Esophagus muscularis mucosa (tissue), 4 donors: ENCODE results near the gene TM6SF1. TPM values are rescaled to one million over a fixed set of nuclear protein-coding genes. Genes with fewer than 3 reads are reported as not detected.

ENCODE experiments used
- DNase-seq: peaks from one replicate; pipeline ENCODE4 v3.0.0-alpha.2; 2017; ENCODE audit errors: extremely low spot score
- H3K27ac ChIP-seq, 4 donors: fragments of 200-600 bp; sonication (generic); replicated peaks in 1 of 4; 1 replicate in 3 of 4; 2 replicates in 1 of 4; pipeline ENCODE4 v1.5.1; 2016 to 2019; ENCODE audit warnings: mild to moderate bottlenecking in 1 of 4
- H3K27me3 ChIP-seq, 4 donors: fragments of 200-600 bp; sonication (generic); one replicate each; pipeline versions ENCODE4 v1.5.1 to v1.6.0; 2016 to 2019
- H3K36me3 ChIP-seq, 4 donors: fragments of 200-600 bp; sonication (generic); one replicate each; pipeline ENCODE4 v1.5.1; 2016 to 2019
- H3K4me1 ChIP-seq, 4 donors: fragments of 200-600 bp; sonication (generic); one replicate each; pipeline ENCODE4 v1.5.1; 2016 to 2019
- H3K4me3 ChIP-seq, 4 donors: fragments of 200-600 bp; sonication (generic); 1 replicate in 2 of 4; 2 replicates in 2 of 4; pipeline ENCODE4 v1.5.1; 2016 to 2019; ENCODE audit warnings: mild to moderate bottlenecking in 4 of 4, moderate library complexity in 1 of 4
- H3K9me3 ChIP-seq, 4 donors: fragments of 200-600 bp; sonication (generic); 1 replicate in 3 of 4; 2 replicates in 1 of 4; pipeline ENCODE4 v1.5.1; 2016 to 2019
- CTCF ChIP-seq, 3 experiments: fragments of 200-600 bp in 2 of 3; fragments of 450-650 bp in 1 of 3; sonication (generic) in 2 of 3; IDR thresholded peaks; one replicate each; pipeline ENCODE4 v1.5.1; 2017 to 2019; ENCODE audit warnings: antibody characterized with exemption in 3 of 3, mild to moderate bottlenecking in 2 of 3, moderate library complexity in 1 of 3
- EP300 ChIP-seq: sonication (generic); formaldehyde crosslinking; IDR thresholded peaks from one replicate; pipeline ENCODE4 v1.6.1; 2017; ENCODE audit warnings: antibody characterized with exemption
- POLR2A ChIP-seq: fragments of 450-650 bp; IDR thresholded peaks from one replicate; pipeline ENCODE4 v1.6.1; 2017; ENCODE audit warnings: antibody characterized with exemption, moderate library complexity, mild to moderate bottlenecking, low read depth
- POLR2AphosphoS5 ChIP-seq, 2 donors: sonication (generic); formaldehyde crosslinking; IDR thresholded peaks; one replicate each; pipeline ENCODE4 v1.6.1; 2017; ENCODE audit warnings: antibody characterized with exemption in 2 of 2
- WGBS: methylation state at CpG from one replicate; pipeline ENCODE4 v1.1.5; 2018; 5-methylcytosine and 5-hydroxymethylcytosine counted together
- intact Hi-C: fragments of 100-400 bp; cut with DNase I; formaldehyde crosslinking; loops from one replicate; pipeline ENCODE4 v1.15.1; 2023
- total RNA-seq, 4 donors: library from RNA; depleted of rRNA; stranded (reverse); fragments of >200 nt; gene quantifications; one replicate each; pipeline versions ENCODE4 v1.1.0 to v1.2.1, GENCODE V29; 2016

The TM6SF1 gene
- total RNA-seq, 4 donors from 2014 or later, result 5.8 to 7.8 (median 6.6) TPM

- peak; percentile 72 for DNase-seq
- Histone ChIP-seq H3K27ac (no peak overlapping the region), H3K36me3 (peaks cover 0 to 29% (median 9%) of the 10 kb centered on the region in 4 donors), H3K4me1 (peaks cover 0 to 12% (median 6%) of the 10 kb centered on the region in 4 donors), H3K4me3 (no peak overlapping the region), H3K27me3 (no peaks in the 10 kb centered on the region), H3K9me3 (no peaks in the 10 kb centered on the region)
- intact Hi-C loops, result no loop called here
- 83% methylated on average over 6 of the region's 6 CpGs for WGBS
- TF ChIP-seq CTCF (IDR thresholded peaks at IDR 0.05), result no peak
Measured at GRCh38 chr15:83118291-83118827, 10.9 kb downstream of the TM6SF1 start.

- Histone ChIP-seq H3K27me3 (no peaks in the 10 kb centered on the region), H3K4me1 (peaks cover 0 to 6% (median 1%) of the 10 kb centered on the region in 4 donors), H3K27ac (no peak overlapping the region), H3K9me3 (no peaks in the 10 kb centered on the region), H3K36me3 (peaks cover 0 to 27% (median 5%) of the 10 kb centered on the region in 4 donors), H3K4me3 (no peak overlapping the region)
- TF ChIP-seq EP300 (no peak), CTCF (IDR thresholded peaks at IDR 0.05) (no peak)
- intact Hi-C loops, result no loop called here
- peak; percentile 34 for DNase-seq
- 95% methylated on average over 4 of the region's 4 CpGs for WGBS
Measured at GRCh38 chr15:83118968-83119367, 11.5 kb downstream of the TM6SF1 start.

- intact Hi-C loops, result no loop called here
- DNase-seq, result peak; percentile 87
- WGBS, result 90% methylated on average over 9 of the region's 9 CpGs
Measured at GRCh38 chr15:83119968-83120581, 12.6 kb downstream of the TM6SF1 start.

GRCh38 chr15:83123529-83123928 lies 16.1 kb downstream of the TM6SF1 start:
- TF ChIP-seq POLR2A (no peak), POLR2AphosphoS5 (IDR thresholded peaks at IDR 0.05) (no peak), EP300 (no peak), CTCF (IDR thresholded peaks at IDR 0.05) (no peak)
- intact Hi-C loops, result no loop called here
- DNase-seq, result no peak
- Histone ChIP-seq H3K27ac (no peak overlapping the region), H3K36me3 (peaks cover 0 to 12% (median 4%) of the 10 kb centered on the region in 4 donors), H3K27me3 (no peaks in the 10 kb centered on the region), H3K4me1 (no peaks in the 10 kb centered on the region), H3K4me3 (no peak overlapping the region), H3K9me3 (no peaks in the 10 kb centered on the region)
- WGBS, result 91% methylated on average over 1 of the region's 1 CpG

More at GRCh38 chr15:83119968-83120581, 12.6 kb downstream of the TM6SF1 start:
- Histone ChIP-seq H3K27me3 (no peaks in the 10 kb centered on the region), H3K9me3 (no peaks in the 10 kb centered on the region), H3K4me1 (no peaks in the 10 kb centered on the region), H3K27ac (no peak overlapping the region), H3K36me3 (peaks cover 0 to 18% (median 2%) of the 10 kb centered on the region in 4 donors), H3K4me3 (no peak overlapping the region)
- TF ChIP-seq POLR2A (no peak), CTCF (IDR thresholded peaks at IDR 0.05) (no peak), EP300 (no peak), POLR2AphosphoS5 (IDR thresholded peaks at IDR 0.05) (no peak)
